H1 (cell line): ENCODE data around the gene PDP2. TPM values are rescaled to one million over a fixed set of nuclear protein-coding genes. Genes with fewer than 3 reads are reported as not detected.

Source experiments
- CEBPB ChIP-seq: IDR thresholded peaks from 2 replicates; pipeline ENCODE4 v1.6.1; 2012; ENCODE audit warnings: low read depth, low read length
- HDAC2 ChIP-seq, 2 experiments: fragments of 300-600 bp in 1 of 2; sonication (generic) in 1 of 2; IDR thresholded peaks; 2 replicates each; pipeline ENCODE4 v1.6.1; 2011 to 2012; ENCODE audit warnings: low read depth in 2 of 2, low read length in 2 of 2, mild to moderate bottlenecking in 2 of 2, moderate library complexity in 2 of 2, borderline replicate concordance in 1 of 2, inconsistent platforms in 1 of 2
- HDAC6 ChIP-seq: IDR thresholded peaks from one replicate; pipeline ENCODE4 v1.7.1; 2012; ENCODE audit warnings: low read depth, mild to moderate bottlenecking, inconsistent platforms, low read length, moderate library complexity
- polyA plus RNA-seq, 7 experiments: library from polyadenylated mRNA; depleted of rRNA in 3 of 7; stranded (reverse) in 5 of 7; unstranded in 2 of 7; fragments of >200 nt in 5 of 7; fragments of 200-250 nt in 2 of 7; gene quantifications; 1 replicate in 5 of 7; 2 replicates in 1 of 7; 4 replicates in 1 of 7; pipeline versions ENCODE4 v1.2.1 to v1.2.3, GENCODE V29; 2011 to 2013; ENCODE audit warnings: missing spikeins in 2 of 7, mixed read lengths in 2 of 7
- total RNA-seq: library from RNA; stranded (reverse); fragmentation: NEBNext Ultra II Directional; extraction: Animal tissue kit (Norgen Biotek cat#: 25700); gene quantifications from 2 replicates; pipeline ENCODE4 v1.2.1, GENCODE V29; 2021

The PDP2 gene
- total and polyA plus RNA-seq, 2 of the 8 experiments (the other 6 are each of a cell fraction or from before 2014, with no cell fraction given), result 11.7 to 36.5 TPM

DNA sequence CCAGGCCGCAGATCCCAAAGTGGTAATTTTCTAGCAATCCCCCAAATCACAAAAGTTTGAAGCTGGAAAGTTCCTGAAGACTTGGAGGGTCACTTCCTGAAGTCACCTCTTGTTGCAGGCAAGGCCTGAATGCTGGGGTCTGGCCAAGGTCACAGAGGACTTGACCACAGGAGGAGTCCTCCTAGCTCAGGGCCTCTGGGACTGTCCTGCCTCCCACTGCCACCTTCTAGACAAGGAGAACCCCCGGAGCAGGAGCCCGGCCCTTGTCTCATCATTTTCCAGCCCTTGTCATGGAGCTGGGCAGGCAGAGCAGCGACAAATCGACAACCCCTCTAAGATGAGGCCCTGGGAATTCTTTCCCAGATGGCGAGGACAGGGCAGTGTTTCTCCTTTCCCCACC is 38.0 kb downstream of the PDP2 start (continued):
- TF ChIP-seq CEBPB (no peak), HDAC2 (IDR thresholded peaks at IDR 0.05; ENCODE audit: borderline replicate concordance in 1 of 2, low read depth in 2 of 2, low read length in 2 of 2) (no peak), HDAC6 (no peak)
